ENCODE measurements around the gene PCDH18. TPM values are rescaled to one million over a fixed set of nuclear protein-coding genes. Genes with fewer than 3 reads are reported as not detected.

The PCDH18 gene, protein sequence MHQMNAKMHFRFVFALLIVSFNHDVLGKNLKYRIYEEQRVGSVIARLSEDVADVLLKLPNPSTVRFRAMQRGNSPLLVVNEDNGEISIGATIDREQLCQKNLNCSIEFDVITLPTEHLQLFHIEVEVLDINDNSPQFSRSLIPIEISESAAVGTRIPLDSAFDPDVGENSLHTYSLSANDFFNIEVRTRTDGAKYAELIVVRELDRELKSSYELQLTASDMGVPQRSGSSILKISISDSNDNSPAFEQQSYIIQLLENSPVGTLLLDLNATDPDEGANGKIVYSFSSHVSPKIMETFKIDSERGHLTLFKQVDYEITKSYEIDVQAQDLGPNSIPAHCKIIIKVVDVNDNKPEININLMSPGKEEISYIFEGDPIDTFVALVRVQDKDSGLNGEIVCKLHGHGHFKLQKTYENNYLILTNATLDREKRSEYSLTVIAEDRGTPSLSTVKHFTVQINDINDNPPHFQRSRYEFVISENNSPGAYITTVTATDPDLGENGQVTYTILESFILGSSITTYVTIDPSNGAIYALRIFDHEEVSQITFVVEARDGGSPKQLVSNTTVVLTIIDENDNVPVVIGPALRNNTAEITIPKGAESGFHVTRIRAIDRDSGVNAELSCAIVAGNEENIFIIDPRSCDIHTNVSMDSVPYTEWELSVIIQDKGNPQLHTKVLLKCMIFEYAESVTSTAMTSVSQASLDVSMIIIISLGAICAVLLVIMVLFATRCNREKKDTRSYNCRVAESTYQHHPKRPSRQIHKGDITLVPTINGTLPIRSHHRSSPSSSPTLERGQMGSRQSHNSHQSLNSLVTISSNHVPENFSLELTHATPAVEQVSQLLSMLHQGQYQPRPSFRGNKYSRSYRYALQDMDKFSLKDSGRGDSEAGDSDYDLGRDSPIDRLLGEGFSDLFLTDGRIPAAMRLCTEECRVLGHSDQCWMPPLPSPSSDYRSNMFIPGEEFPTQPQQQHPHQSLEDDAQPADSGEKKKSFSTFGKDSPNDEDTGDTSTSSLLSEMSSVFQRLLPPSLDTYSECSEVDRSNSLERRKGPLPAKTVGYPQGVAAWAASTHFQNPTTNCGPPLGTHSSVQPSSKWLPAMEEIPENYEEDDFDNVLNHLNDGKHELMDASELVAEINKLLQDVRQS
- total RNA-seq: 181 and 278 TPM in 2 replicates

DNA sequence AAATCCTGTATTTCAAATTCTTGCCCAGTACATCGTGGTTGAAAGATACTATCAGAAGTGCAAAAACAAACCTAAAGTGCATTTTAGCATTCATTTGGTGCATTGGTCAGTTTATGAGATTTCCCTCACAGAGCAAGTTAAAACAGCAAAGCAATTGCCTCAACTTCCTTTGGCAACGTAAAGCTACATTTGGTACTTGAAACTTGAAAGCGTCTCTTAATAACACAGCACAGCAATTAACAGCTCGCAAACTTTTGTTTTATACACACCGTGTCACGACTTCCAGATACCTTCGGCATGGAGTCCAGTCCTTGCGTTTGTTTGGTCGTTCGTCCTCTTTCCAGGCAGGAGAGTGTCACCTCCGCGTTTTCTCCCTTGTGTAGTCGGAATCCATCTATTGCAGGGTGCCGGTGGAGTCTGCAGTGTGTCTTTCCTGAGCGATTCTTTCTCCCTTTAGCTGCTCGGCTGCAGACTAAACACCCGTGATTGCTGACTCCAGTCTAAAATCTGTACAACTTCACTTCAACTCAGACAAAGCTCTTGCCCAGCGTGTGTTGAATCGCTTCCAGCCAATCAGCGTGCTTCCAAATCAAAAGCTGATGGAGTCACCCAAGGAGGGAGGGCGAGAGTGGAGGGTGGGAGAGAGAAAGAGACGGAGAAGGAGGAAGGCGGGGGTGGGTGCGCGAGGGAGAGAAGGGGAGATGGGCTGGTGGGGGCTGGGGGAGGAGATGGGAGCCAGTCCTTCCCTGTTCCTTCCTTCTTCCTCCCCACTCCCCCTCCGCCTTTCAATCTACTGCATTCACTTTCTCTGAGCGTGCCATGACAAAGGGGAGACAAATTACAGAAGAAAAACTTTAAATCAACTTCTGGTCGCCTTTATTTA lies at the start of gene PCDH18:
Gene PCDH18, minus strand, starts transcription at position 509 of the 883 bp plus-strand sequence. Its CDS starts 406 bp downstream, at position 103.
- TF ChIP-seq, protein P1, sequence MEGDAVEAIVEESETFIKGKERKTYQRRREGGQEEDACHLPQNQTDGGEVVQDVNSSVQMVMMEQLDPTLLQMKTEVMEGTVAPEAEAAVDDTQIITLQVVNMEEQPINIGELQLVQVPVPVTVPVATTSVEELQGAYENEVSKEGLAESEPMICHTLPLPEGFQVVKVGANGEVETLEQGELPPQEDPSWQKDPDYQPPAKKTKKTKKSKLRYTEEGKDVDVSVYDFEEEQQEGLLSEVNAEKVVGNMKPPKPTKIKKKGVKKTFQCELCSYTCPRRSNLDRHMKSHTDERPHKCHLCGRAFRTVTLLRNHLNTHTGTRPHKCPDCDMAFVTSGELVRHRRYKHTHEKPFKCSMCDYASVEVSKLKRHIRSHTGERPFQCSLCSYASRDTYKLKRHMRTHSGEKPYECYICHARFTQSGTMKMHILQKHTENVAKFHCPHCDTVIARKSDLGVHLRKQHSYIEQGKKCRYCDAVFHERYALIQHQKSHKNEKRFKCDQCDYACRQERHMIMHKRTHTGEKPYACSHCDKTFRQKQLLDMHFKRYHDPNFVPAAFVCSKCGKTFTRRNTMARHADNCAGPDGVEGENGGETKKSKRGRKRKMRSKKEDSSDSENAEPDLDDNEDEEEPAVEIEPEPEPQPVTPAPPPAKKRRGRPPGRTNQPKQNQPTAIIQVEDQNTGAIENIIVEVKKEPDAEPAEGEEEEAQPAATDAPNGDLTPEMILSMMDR (IDR thresholded peaks at IDR 0.05; ENCODE audit: insufficient read depth, low read depth, low read length): no peak
- peak; percentile 99 for DNase-seq (ENCODE audit: low read depth)
- H3K4me3 ChIP-seq (ENCODE audit: low read depth, low read length): peak within 1 kb of the TSS; percentile 76

DNA sequence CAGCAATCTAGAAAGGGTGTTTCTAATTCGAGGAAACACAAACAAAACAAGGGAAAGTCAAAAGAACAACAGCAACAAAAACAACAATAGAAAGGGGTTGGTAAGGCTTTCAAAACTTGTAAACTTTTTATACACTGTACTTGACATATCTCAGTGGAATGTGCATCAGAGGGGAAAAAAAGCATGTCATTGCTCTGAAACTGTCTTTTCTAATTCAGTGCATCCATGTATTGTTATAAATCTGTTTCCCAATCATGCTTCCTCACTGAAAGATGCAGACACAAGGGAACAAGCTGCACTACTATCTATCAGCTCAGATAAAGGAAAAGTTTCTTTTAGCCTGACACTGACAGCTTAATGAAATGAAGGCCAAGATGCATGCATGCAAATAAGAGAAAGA lies 44.2 kb upstream of the PCDH18 start:
- H3K4me3 ChIP-seq (ENCODE audit: low read depth, low read length): no peak overlapping the region
- TF ChIP-seq, protein P1 (IDR thresholded peaks at IDR 0.05; ENCODE audit: insufficient read depth, low read depth, low read length): no peak
- no peak for DNase-seq (ENCODE audit: low read depth)

GRCh38 chr4:137572647-137573046 lies 40.4 kb upstream of the PCDH18 start:
- TF ChIP-seq, protein P1 (IDR thresholded peaks at IDR 0.05; ENCODE audit: insufficient read depth, low read depth, low read length): no peak
- no peak for DNase-seq (ENCODE audit: low read depth)
- no peak overlapping the region for H3K4me3 ChIP-seq (ENCODE audit: low read depth, low read length)

- no peak overlapping the region for H3K4me3 ChIP-seq (ENCODE audit: low read depth, low read length)
- TF ChIP-seq, protein P1 (IDR thresholded peaks at IDR 0.05; ENCODE audit: insufficient read depth, low read depth, low read length): no peak
- no peak for DNase-seq (ENCODE audit: low read depth)
Measured at GRCh38 chr4:137572163-137572562, 39.9 kb upstream of the PCDH18 start.

- no peak for DNase-seq (ENCODE audit: low read depth)
- TF ChIP-seq, protein P1 (IDR thresholded peaks at IDR 0.05; ENCODE audit: insufficient read depth, low read depth, low read length): no peak
- H3K4me3 ChIP-seq (ENCODE audit: low read depth, low read length): no peak overlapping the region
Measured at GRCh38 chr4:137559801-137560200, 27.5 kb upstream of the PCDH18 start.

GRCh38 chr4:137558951-137559350 lies 26.7 kb upstream of the PCDH18 start:
- DNase-seq (ENCODE audit: low read depth): peak; percentile 49
- H3K4me3 ChIP-seq (ENCODE audit: low read depth, low read length): no peak overlapping the region
- TF ChIP-seq, protein P1 (IDR thresholded peaks at IDR 0.05; ENCODE audit: insufficient read depth, low read depth, low read length): no peak

Data from fibroblast of villous mesenchyme (primary cell).